Measurements from ENCODE around the gene CA11.

The CA11 gene

GRCh38 chr19:48630296-48631063 is 15.5 kb downstream of the CA11 start:
- Histone ChIP-seq H3K4me3 (ENCODE audit: low read length in 2 of 2) (peak overlapping the region in 1 of 2 donors; percentile 4), H3K27ac (ENCODE audit: low read depth in 2 of 2, low read length in 2 of 2) (peak overlapping the region; percentile 86 to 89), H3K9me3 (ENCODE audit: control insufficient read depth in 2 of 2, low read length in 2 of 2) (no peaks in the 10 kb centered on the region), H3K36me3 (ENCODE audit: control insufficient read depth in 2 of 2, insufficient read depth in 2 of 2, low read length in 2 of 2) (peaks cover 8 to 18% of the 10 kb centered on the region in 2 donors), H3K4me1 (ENCODE audit: control insufficient read depth in 2 of 2, insufficient read depth in 2 of 2, low read length in 2 of 2) (peaks cover 58 to 75% of the 10 kb centered on the region in 2 donors), H3K9ac (ENCODE audit: low read depth in 1 of 2, low read length in 2 of 2) (peak overlapping the region; percentile 34 to 68), H3K27me3 (ENCODE audit: control insufficient read depth in 2 of 2, insufficient read depth in 2 of 2, low read length in 2 of 2) (no peaks in the 10 kb centered on the region)

GRCh38 chr19:48629599-48630295 is 16.2 kb downstream of the CA11 start:
- no peaks in the 10 kb centered on the region for H3K9me3 ChIP-seq (ENCODE audit: control insufficient read depth in 2 of 2, low read length in 2 of 2)
- peaks cover 8 to 18% of the 10 kb centered on the region in 2 donors for H3K36me3 ChIP-seq (ENCODE audit: control insufficient read depth in 2 of 2, insufficient read depth in 2 of 2, low read length in 2 of 2)
- H3K27me3 ChIP-seq (ENCODE audit: control insufficient read depth in 2 of 2, insufficient read depth in 2 of 2, low read length in 2 of 2): no peaks in the 10 kb centered on the region
- peak overlapping the region in 1 of 2 donors; percentile 43 for H3K4me3 ChIP-seq (ENCODE audit: low read length in 2 of 2)
- peaks cover 53 to 77% of the 10 kb centered on the region in 2 donors for H3K4me1 ChIP-seq (ENCODE audit: control insufficient read depth in 2 of 2, insufficient read depth in 2 of 2, low read length in 2 of 2)
- H3K27ac ChIP-seq (ENCODE audit: low read depth in 2 of 2, low read length in 2 of 2): peak overlapping the region; percentile 86 to 89
- peak overlapping the region; percentile 34 to 68 for H3K9ac ChIP-seq (ENCODE audit: low read depth in 1 of 2, low read length in 2 of 2)

- H3K36me3 ChIP-seq (ENCODE audit: control insufficient read depth in 2 of 2, insufficient read depth in 2 of 2, low read length in 2 of 2): peaks cover 8 to 18% of the 10 kb centered on the region in 2 donors
- H3K4me3 ChIP-seq (ENCODE audit: low read length in 2 of 2): no peak overlapping the region
- no peaks in the 10 kb centered on the region for H3K27me3 ChIP-seq (ENCODE audit: control insufficient read depth in 2 of 2, insufficient read depth in 2 of 2, low read length in 2 of 2)
- H3K4me1 ChIP-seq (ENCODE audit: control insufficient read depth in 2 of 2, insufficient read depth in 2 of 2, low read length in 2 of 2): peaks cover 54 to 77% of the 10 kb centered on the region in 2 donors
- no peaks in the 10 kb centered on the region for H3K9me3 ChIP-seq (ENCODE audit: control insufficient read depth in 2 of 2, low read length in 2 of 2)
- H3K27ac ChIP-seq (ENCODE audit: low read depth in 2 of 2, low read length in 2 of 2): peak overlapping the region; percentile 86 to 89
- no peak overlapping the region for H3K9ac ChIP-seq (ENCODE audit: low read depth in 1 of 2, low read length in 2 of 2)
Measured at GRCh38 chr19:48629297-48629598, 16.7 kb downstream of the CA11 start.

GRCh38 chr19:48628486-48629296 is 17.3 kb downstream of the CA11 start:
- Histone ChIP-seq H3K9ac (ENCODE audit: low read depth in 1 of 2, low read length in 2 of 2) (no peak overlapping the region), H3K9me3 (ENCODE audit: control insufficient read depth in 2 of 2, low read length in 2 of 2) (no peaks in the 10 kb centered on the region), H3K27me3 (ENCODE audit: control insufficient read depth in 2 of 2, insufficient read depth in 2 of 2, low read length in 2 of 2) (no peaks in the 10 kb centered on the region), H3K27ac (ENCODE audit: low read depth in 2 of 2, low read length in 2 of 2) (peak overlapping the region in 1 of 2 donors; percentile 32), H3K36me3 (ENCODE audit: control insufficient read depth in 2 of 2, insufficient read depth in 2 of 2, low read length in 2 of 2) (peaks cover 8 to 18% of the 10 kb centered on the region in 2 donors), H3K4me1 (ENCODE audit: control insufficient read depth in 2 of 2, insufficient read depth in 2 of 2, low read length in 2 of 2) (peaks cover 51 to 74% of the 10 kb centered on the region in 2 donors), H3K4me3 (ENCODE audit: low read length in 2 of 2) (no peak overlapping the region)

GRCh38 chr19:48627865-48628314 is 18.1 kb downstream of the CA11 start:
- Histone ChIP-seq H3K9me3 (ENCODE audit: control insufficient read depth in 2 of 2, low read length in 2 of 2) (no peaks in the 10 kb centered on the region), H3K9ac (ENCODE audit: low read depth in 1 of 2, low read length in 2 of 2) (peak overlapping the region in 1 of 2 donors; percentile 41), H3K4me1 (ENCODE audit: control insufficient read depth in 2 of 2, insufficient read depth in 2 of 2, low read length in 2 of 2) (peaks cover 49 to 72% of the 10 kb centered on the region in 2 donors), H3K27me3 (ENCODE audit: control insufficient read depth in 2 of 2, insufficient read depth in 2 of 2, low read length in 2 of 2) (no peaks in the 10 kb centered on the region), H3K36me3 (ENCODE audit: control insufficient read depth in 2 of 2, insufficient read depth in 2 of 2, low read length in 2 of 2) (peaks cover 8 to 16% of the 10 kb centered on the region in 2 donors), H3K4me3 (ENCODE audit: low read length in 2 of 2) (no peak overlapping the region), H3K27ac (ENCODE audit: low read depth in 2 of 2, low read length in 2 of 2) (peak overlapping the region; percentile 85 to 86)

- H3K9ac ChIP-seq (ENCODE audit: low read depth in 1 of 2, low read length in 2 of 2): peak overlapping the region; percentile 17 to 41
- peak overlapping the region; percentile 85 to 86 for H3K27ac ChIP-seq (ENCODE audit: low read depth in 2 of 2, low read length in 2 of 2)
- peaks cover 43 to 67% of the 10 kb centered on the region in 2 donors for H3K4me1 ChIP-seq (ENCODE audit: control insufficient read depth in 2 of 2, insufficient read depth in 2 of 2, low read length in 2 of 2)
Measured at GRCh38 chr19:48627201-48627864, 18.7 kb downstream of the CA11 start.

GRCh38 chr19:48625891-48626327 is 20.1 kb downstream of the CA11 start:
- Histone ChIP-seq H3K9me3 (ENCODE audit: control insufficient read depth in 2 of 2, low read length in 2 of 2) (no peaks in the 10 kb centered on the region), H3K9ac (ENCODE audit: low read depth in 1 of 2, low read length in 2 of 2) (peak overlapping the region in 1 of 2 donors; percentile 79), H3K4me1 (ENCODE audit: control insufficient read depth in 2 of 2, insufficient read depth in 2 of 2, low read length in 2 of 2) (peaks cover 40 to 62% of the 10 kb centered on the region in 2 donors), H3K36me3 (ENCODE audit: control insufficient read depth in 2 of 2, insufficient read depth in 2 of 2, low read length in 2 of 2) (peaks cover 2% of the 10 kb centered on the region in 2 donors), H3K27me3 (ENCODE audit: control insufficient read depth in 2 of 2, insufficient read depth in 2 of 2, low read length in 2 of 2) (no peaks in the 10 kb centered on the region), H3K27ac (ENCODE audit: low read depth in 2 of 2, low read length in 2 of 2) (peak overlapping the region; percentile 86 to 89), H3K4me3 (ENCODE audit: low read length in 2 of 2) (peak overlapping the region in 1 of 2 donors; percentile 69)

More at GRCh38 chr19:48627201-48627864, 18.7 kb downstream of the CA11 start:
- H3K36me3 ChIP-seq (ENCODE audit: control insufficient read depth in 2 of 2, insufficient read depth in 2 of 2, low read length in 2 of 2): peaks cover 5 to 11% of the 10 kb centered on the region in 2 donors
- no peaks in the 10 kb centered on the region for H3K9me3 ChIP-seq (ENCODE audit: control insufficient read depth in 2 of 2, low read length in 2 of 2)
- no peak overlapping the region for H3K4me3 ChIP-seq (ENCODE audit: low read length in 2 of 2)
- no peaks in the 10 kb centered on the region for H3K27me3 ChIP-seq (ENCODE audit: control insufficient read depth in 2 of 2, insufficient read depth in 2 of 2, low read length in 2 of 2)

GRCh38 chr19:48624791-48625723 is 20.9 kb downstream of the CA11 start:
- no peaks in the 10 kb centered on the region for H3K9me3 ChIP-seq (ENCODE audit: control insufficient read depth in 2 of 2, low read length in 2 of 2)
- peak overlapping the region; percentile 69 to 77 for H3K4me3 ChIP-seq (ENCODE audit: low read length in 2 of 2)
- H3K9ac ChIP-seq (ENCODE audit: low read depth in 1 of 2, low read length in 2 of 2): peak overlapping the region; percentile 79
- peaks cover 34 to 54% of the 10 kb centered on the region in 2 donors for H3K4me1 ChIP-seq (ENCODE audit: control insufficient read depth in 2 of 2, insufficient read depth in 2 of 2, low read length in 2 of 2)
- no peaks in the 10 kb centered on the region for H3K27me3 ChIP-seq (ENCODE audit: control insufficient read depth in 2 of 2, insufficient read depth in 2 of 2, low read length in 2 of 2)
- H3K36me3 ChIP-seq (ENCODE audit: control insufficient read depth in 2 of 2, insufficient read depth in 2 of 2, low read length in 2 of 2): peaks cover 2% of the 10 kb centered on the region in 2 donors
- H3K27ac ChIP-seq (ENCODE audit: low read depth in 2 of 2, low read length in 2 of 2): peak overlapping the region; percentile 86 to 89
